ENCODE measurements around the gene PCBP3. TPM values are rescaled to one million over a fixed set of nuclear protein-coding genes. Genes with fewer than 3 reads are reported as not detected.

Gene PCBP3
- total and polyA plus RNA-seq, 4 donors = 0.36 to 1.6 (median 0.42) TPM

- TF ChIP-seq REST (IDR thresholded peaks at IDR 0.05) (no peak), RXRA (IDR thresholded peaks at IDR 0.05) (no peak), HNF4A (conservative IDR thresholded peaks at IDR 0.05) (no peak), YY1 (IDR thresholded peaks at IDR 0.05) (no peak), HNF4G (IDR thresholded peaks at IDR 0.05) (no peak)
Measured at GRCh38 chr21:45637883-45638282, 5.6 kb upstream of the PCBP3 start (continued).

DNA sequence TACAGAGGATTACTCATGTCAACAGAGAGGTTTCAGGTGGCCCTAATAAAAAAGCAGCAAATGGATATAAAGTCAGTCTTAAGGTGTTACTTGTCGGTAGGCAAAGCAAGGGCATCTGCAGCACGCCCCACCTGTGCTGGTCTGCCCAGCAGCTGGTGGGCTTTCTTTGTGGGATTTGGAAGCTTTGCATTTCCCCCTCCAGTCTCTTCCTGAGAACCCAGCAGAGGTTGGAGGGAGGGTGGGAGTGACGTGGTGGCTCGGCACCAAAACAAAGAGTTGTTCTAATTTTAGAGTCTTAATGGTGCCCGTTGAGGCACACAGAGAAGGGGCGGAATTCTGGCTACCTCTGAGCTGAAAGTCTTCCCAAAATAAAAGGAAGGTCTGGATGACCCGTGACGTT lies 4.8 kb upstream of the PCBP3 start:
- no peak for DNase-seq (ENCODE audit: low spot score)
- no peak overlapping the region for H3K9ac ChIP-seq (ENCODE audit: low read depth in 1 of 2, low read length in 2 of 2)
- 44% methylated on average over 8 of the region's 8 CpGs for WGBS
- no peak for TF ChIP-seq REST (IDR thresholded peaks at IDR 0.05)
- TF ChIP-seq HNF4G (IDR thresholded peaks at IDR 0.05) = no peak
- TF ChIP-seq RXRA (IDR thresholded peaks at IDR 0.05) = no peak
- no peak for TF ChIP-seq TAF1 (conservative IDR thresholded peaks at IDR 0.05)
- TF ChIP-seq HNF4A (conservative IDR thresholded peaks at IDR 0.05) = no peak
- TF ChIP-seq YY1 (IDR thresholded peaks at IDR 0.05) = no peak
- TF ChIP-seq, protein P1, sequence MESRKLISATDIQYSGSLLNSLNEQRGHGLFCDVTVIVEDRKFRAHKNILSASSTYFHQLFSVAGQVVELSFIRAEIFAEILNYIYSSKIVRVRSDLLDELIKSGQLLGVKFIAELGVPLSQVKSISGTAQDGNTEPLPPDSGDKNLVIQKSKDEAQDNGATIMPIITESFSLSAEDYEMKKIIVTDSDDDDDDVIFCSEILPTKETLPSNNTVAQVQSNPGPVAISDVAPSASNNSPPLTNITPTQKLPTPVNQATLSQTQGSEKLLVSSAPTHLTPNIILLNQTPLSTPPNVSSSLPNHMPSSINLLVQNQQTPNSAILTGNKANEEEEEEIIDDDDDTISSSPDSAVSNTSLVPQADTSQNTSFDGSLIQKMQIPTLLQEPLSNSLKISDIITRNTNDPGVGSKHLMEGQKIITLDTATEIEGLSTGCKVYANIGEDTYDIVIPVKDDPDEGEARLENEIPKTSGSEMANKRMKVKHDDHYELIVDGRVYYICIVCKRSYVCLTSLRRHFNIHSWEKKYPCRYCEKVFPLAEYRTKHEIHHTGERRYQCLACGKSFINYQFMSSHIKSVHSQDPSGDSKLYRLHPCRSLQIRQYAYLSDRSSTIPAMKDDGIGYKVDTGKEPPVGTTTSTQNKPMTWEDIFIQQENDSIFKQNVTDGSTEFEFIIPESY (IDR thresholded peaks at IDR 0.05) = no peak
- H3K27ac ChIP-seq (ENCODE audit: low read depth in 1 of 2, low read length in 2 of 2) = no peak overlapping the region
- H3K9me3 ChIP-seq (ENCODE audit: control insufficient read depth in 4 of 4, low read length in 3 of 4) = no peaks in the 10 kb centered on the region
- H3K4me1 ChIP-seq (ENCODE audit: control insufficient read depth in 4 of 4, insufficient read depth in 4 of 4, low read length in 3 of 4) = peaks cover 0 to 2% (median under 1%) of the 10 kb centered on the region in 4 donors
- H3K36me3 ChIP-seq (ENCODE audit: control insufficient read depth in 4 of 4, insufficient read depth in 3 of 4, low read depth in 1 of 4, low read length in 3 of 4) = no peaks in the 10 kb centered on the region
- no peaks in the 10 kb centered on the region for H3K27me3 ChIP-seq (ENCODE audit: control insufficient read depth in 4 of 4, insufficient read depth in 4 of 4, low read length in 3 of 4)
- no peak overlapping the region for H3K4me3 ChIP-seq (ENCODE audit: low read depth in 1 of 3, low read length in 3 of 3)

DNA sequence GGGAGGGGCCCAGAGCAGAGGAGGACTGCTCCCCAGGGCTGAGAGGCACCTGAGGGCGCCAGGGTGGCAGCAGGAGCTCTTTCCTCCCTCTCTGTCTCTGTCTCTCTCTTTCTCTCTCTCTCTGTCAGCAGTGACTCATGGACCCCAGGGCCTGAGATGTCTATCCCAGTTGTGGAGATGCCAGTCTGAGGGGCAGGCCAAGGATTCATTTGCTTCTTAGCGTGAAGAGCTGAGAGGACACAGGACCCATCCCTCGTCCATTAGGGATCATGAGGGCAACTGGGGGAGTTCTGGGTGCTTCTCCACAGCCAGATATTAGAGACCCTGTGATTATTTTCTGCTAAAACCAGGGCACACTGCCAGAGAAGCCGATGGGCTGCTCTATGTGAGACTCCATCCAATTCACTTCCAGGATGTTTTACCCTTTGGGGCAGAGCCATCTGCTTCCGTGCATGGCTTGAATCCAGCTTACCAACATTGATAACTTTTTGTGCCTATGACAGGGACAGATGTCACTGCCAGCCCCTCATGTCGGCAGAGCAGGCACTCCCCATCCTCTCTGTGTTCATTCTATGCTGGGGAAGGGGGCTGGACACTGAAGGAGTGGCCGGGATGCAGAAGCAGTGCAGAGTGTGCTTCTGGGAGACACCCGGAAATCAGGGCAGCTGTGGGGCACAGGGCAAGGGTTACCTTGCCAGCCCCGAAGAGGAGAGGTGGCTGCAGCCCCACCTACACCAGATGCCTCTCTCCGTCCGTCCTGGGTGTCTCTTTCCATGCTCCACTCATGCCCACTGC lies 4.1 kb upstream of the PCBP3 start:
- Histone ChIP-seq H3K4me3 (ENCODE audit: low read depth in 1 of 3, low read length in 3 of 3) (no peak overlapping the region), H3K4me1 (ENCODE audit: control insufficient read depth in 4 of 4, insufficient read depth in 4 of 4, low read length in 3 of 4) (peaks cover 0 to 7% (median 3%) of the 10 kb centered on the region in 4 donors), H3K36me3 (ENCODE audit: control insufficient read depth in 4 of 4, insufficient read depth in 3 of 4, low read depth in 1 of 4, low read length in 3 of 4) (no peaks in the 10 kb centered on the region), H3K9ac (ENCODE audit: low read depth in 1 of 2, low read length in 2 of 2) (no peak overlapping the region), H3K27me3 (ENCODE audit: control insufficient read depth in 4 of 4, insufficient read depth in 4 of 4, low read length in 3 of 4) (no peaks in the 10 kb centered on the region), H3K27ac (ENCODE audit: low read depth in 1 of 2, low read length in 2 of 2) (no peak overlapping the region), H3K9me3 (ENCODE audit: control insufficient read depth in 4 of 4, low read length in 3 of 4) (no peaks in the 10 kb centered on the region)
- 63% methylated on average over 11 of the region's 11 CpGs for WGBS
- no peak for DNase-seq (ENCODE audit: low spot score)
- no peak for TF ChIP-seq GABPA (IDR thresholded peaks at IDR 0.05 in 1 of 2, conservative IDR thresholded peaks at IDR 0.05 in 1 of 2)
- TF ChIP-seq JUND (IDR thresholded peaks at IDR 0.05) = no peak
- no peak for TF ChIP-seq MAX (IDR thresholded peaks at IDR 0.05)
- no peak for TF ChIP-seq NR2F2 (IDR thresholded peaks at IDR 0.05)
- TF ChIP-seq FOXA2 (IDR thresholded peaks at IDR 0.05) = no peak
- no peak for TF ChIP-seq SP1 (IDR thresholded peaks at IDR 0.05)
- no peak for TF ChIP-seq RXRA (IDR thresholded peaks at IDR 0.05)
- TF ChIP-seq TAF1 (conservative IDR thresholded peaks at IDR 0.05) = no peak
- TF ChIP-seq FOXA1 (IDR thresholded peaks at IDR 0.05) = no peak
- TF ChIP-seq, protein P2, sequence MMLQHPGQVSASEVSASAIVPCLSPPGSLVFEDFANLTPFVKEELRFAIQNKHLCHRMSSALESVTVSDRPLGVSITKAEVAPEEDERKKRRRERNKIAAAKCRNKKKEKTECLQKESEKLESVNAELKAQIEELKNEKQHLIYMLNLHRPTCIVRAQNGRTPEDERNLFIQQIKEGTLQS (IDR thresholded peaks at IDR 0.05) = no peak
- TF ChIP-seq HNF4G (IDR thresholded peaks at IDR 0.05) = no peak
- TF ChIP-seq RAD21 (IDR thresholded peaks at IDR 0.05) = no peak
- no peak for TF ChIP-seq HNF4A (conservative IDR thresholded peaks at IDR 0.05)
- no peak for TF ChIP-seq CTCF (IDR thresholded peaks at IDR 0.05; ENCODE audit: low read depth, low read length, missing input control)
- TF ChIP-seq YY1 (IDR thresholded peaks at IDR 0.05) = no peak
- TF ChIP-seq EGR1 (IDR thresholded peaks at IDR 0.05; ENCODE audit: low read depth in 2 of 2) = no peak
